NCI-H524 treated with DMSO at 0.1 percent for 48 hours (cell line): Measurements from ENCODE around the gene LILRB5.
"Not testable (repeated sequence)": the region's sequence is repeated elsewhere in the genome, so short reads cannot be mapped to it uniquely, and the experiment has no call there.

Experiments
- DNase-seq: peaks from one replicate; lab custom pipeline; 2025; lab: John Stamatoyannopoulos, UW

Gene LILRB5

GRCh38 chr19:54211235-54211634 is 45.8 kb downstream of the LILRB5 start:
- DNase-seq = no peak

GRCh38 chr19:54209811-54210494 is 47.1 kb downstream of the LILRB5 start:
- DNase-seq = no peak

- DNase-seq = no peak
Observed at GRCh38 chr19:54209058-54209810, 47.8 kb downstream of the LILRB5 start.

GRCh38 chr19:54208784-54209057 is 48.4 kb downstream of the LILRB5 start:
- DNase-seq = no peak

- no peak for DNase-seq
Observed at GRCh38 chr19:54207983-54208783, 48.9 kb downstream of the LILRB5 start.

GRCh38 chr19:54207676-54207982 is 49.4 kb downstream of the LILRB5 start:
- DNase-seq = no peak

GRCh38 chr19:54207193-54207592 is 49.9 kb downstream of the LILRB5 start:
- not testable (repeated sequence) for DNase-seq

GRCh38 chr19:54206831-54207177 is 50.3 kb downstream of the LILRB5 start:
- no peak for DNase-seq

- DNase-seq = no peak
Observed at GRCh38 chr19:54206030-54206830, 50.8 kb downstream of the LILRB5 start.

GRCh38 chr19:54204767-54205468 is 52.2 kb downstream of the LILRB5 start:
- DNase-seq = no peak

- DNase-seq = no peak
Observed at GRCh38 chr19:54203151-54203611, 53.9 kb downstream of the LILRB5 start.

- no peak for DNase-seq
Observed at GRCh38 chr19:54201980-54202379, 55.1 kb downstream of the LILRB5 start.

- no peak for DNase-seq
Observed at GRCh38 chr19:54201172-54201701, 55.8 kb downstream of the LILRB5 start.
